Left renal pelvis (tissue), 4 donors: ENCODE results near the gene ENTR1. TPM values are rescaled to one million over a fixed set of nuclear protein-coding genes. Genes with fewer than 3 reads are reported as not detected.

Source experiments
- DNase-seq, 4 donors: peaks; one replicate each; pipeline ENCODE4 v3.0.0-alpha.2; 2013; ENCODE audit warnings: low read depth in 4 of 4, low spot score in 3 of 4
- polyA plus RNA-seq, 4 donors: library from polyadenylated mRNA; unstranded; fragments of 120-200 nt; gene quantifications; one replicate each; pipeline ENCODE4 v1.2.1, GENCODE V29; 2013; ENCODE audit not compliant: insufficient read length in 4 of 4

Gene ENTR1
- polyA plus RNA-seq, 4 donors = 42.1 to 61.4 (median 46.4) TPM

- no peak for DNase-seq
Measured at GRCh38 chr9:136380381-136380780, 30.0 kb downstream of the ENTR1 start.

- no peak for DNase-seq
Measured at GRCh38 chr9:136379891-136380290, 30.5 kb downstream of the ENTR1 start.

GRCh38 chr9:136379401-136379800 is 31.0 kb downstream of the ENTR1 start:
- DNase-seq = no peak

- DNase-seq = no peak
Measured at GRCh38 chr9:136379003-136379287, 31.5 kb downstream of the ENTR1 start.

DNA sequence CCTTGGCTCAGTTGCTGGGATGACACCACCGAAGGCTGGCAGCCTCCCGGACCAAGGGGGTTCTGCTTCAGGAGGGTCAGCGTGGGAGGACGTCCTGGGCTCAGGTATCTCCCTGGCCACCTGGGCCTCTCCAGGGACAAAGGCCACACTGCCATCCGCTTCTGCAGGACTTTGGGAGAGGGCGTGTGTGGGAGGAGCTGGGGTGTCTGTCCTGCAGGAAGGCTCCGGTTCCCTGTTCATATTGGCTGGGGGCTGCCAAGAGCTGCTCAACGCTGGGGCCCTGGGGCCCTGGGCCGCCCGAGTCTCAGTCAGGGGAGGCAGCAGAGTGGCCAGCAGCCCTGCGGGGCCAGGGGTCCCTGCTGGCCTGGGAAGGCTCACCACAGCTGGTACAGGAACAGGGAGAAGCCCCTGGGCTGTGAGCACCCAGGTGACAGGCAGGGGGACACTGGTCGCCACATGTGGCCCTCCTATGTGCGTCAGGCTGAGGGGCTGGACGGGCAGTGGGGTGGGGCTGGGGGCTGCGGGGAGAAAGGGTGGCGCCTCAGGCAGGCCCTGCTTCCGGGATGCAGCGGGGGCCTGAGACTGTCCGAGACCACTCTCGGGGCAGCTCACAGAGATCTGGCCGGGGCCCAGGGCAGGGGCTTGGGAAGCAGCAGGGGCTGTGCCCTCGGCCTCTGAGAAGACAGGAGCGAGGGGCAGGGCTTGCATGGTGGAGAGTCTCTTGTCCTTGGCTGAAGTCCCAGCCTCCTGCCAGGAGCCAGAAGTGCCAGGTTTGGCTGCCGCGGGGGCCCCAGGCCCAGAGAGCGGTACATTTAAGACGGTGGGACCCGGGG is 32.0 kb downstream of the ENTR1 start:
- no peak for DNase-seq

GRCh38 chr9:136377341-136378169 is 32.9 kb downstream of the ENTR1 start:
- no peak for DNase-seq

GRCh38 chr9:136376457-136376856 is 34.0 kb downstream of the ENTR1 start:
- DNase-seq = no peak

DNA sequence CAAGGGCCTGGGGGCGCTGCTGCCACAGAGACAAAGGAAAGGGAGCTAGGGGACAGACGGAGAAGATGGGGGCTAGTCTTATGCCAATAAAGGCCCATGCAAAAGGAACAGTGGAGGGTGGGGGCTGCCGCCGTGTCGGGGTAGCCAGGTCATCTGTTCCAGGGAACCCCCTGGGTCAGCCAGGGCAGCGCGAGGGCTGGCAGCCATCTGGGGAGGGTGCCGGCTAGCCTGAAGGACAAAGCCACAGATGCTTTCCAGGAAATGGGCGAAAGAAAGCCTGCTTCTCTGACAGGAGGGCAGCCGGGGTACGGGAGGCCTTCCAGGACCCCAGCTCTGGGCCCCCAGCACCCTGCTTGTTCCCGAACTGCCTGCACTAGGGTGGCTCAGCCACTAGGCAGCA is 35.3 kb downstream of the ENTR1 start:
- DNase-seq = no peak

- no peak for DNase-seq
Measured at GRCh38 chr9:136374183-136374575, 36.2 kb downstream of the ENTR1 start.

- DNase-seq = no peak
Measured at GRCh38 chr9:136373300-136374182, 36.9 kb downstream of the ENTR1 start, which contains the start of gene CARD9. TSS of gene CARD9 (minus strand) at chr9:136373669. CDS start at chr9:136372078, 1,591 bp downstream.

- DNase-seq = peak in 3 of 4 donors; percentile 44 to 51 (median 47)
Measured at GRCh38 chr9:136372561-136373299, 37.7 kb downstream of the ENTR1 start.

GRCh38 chr9:136372006-136372405 is 38.4 kb downstream of the ENTR1 start:
- DNase-seq = no peak

DNA sequence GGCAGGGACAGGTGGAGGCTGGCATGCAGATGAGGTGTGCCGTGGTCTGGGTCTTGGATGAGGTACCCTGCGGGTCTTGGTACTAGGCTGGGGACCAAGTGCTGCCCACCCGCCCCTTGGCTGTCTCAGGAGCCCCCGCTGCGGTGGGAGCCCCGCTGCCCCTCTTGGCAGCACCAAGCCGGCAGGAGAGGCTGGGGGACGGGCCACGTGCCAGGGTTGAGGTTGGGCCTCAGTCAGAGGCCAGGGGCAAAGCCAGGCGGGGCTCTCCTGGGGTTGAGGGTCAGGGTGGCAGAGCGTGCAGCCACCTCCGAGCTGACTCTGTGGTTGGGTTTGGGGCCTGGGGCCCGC is 38.9 kb downstream of the ENTR1 start:
- no peak for DNase-seq

- no peak for DNase-seq
Measured at GRCh38 chr9:136370687-136371532, 39.5 kb downstream of the ENTR1 start.

GRCh38 chr9:136370037-136370436 is 40.4 kb downstream of the ENTR1 start:
- no peak for DNase-seq

GRCh38 chr9:136368190-136368589 is 42.2 kb downstream of the ENTR1 start:
- DNase-seq = no peak

GRCh38 chr9:136367296-136368145 is 42.9 kb downstream of the ENTR1 start:
- DNase-seq = no peak

DNA sequence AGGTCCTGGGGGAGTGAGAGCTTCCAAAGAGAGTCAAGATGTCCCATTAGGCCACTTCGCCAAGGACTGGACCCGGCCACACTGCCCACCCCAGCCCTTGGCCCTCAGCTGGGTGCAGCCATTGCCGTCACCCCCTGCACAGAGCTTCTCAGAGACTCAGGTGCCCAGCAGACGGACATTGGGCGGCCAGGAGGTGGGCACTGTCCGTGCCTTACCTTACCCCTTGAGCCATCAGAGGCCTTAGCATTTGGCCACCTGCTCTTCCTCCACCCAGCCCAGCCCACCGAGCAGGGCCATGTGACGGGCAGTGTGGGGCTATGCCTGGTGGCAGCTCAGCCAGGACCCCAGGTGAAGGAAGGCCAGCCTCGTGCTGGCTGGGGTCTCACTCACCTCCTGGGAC is 43.6 kb downstream of the ENTR1 start:
- no peak for DNase-seq
